ENCODE data around the gene LYPD5. TPM values are rescaled to one million over a fixed set of nuclear protein-coding genes. Genes with fewer than 3 reads are reported as not detected.

The LYPD5 gene
- polyA plus RNA-seq, 1 donor from 2014 or later = not detected

- TF ChIP-seq TAF1 (IDR thresholded peaks at IDR 0.05; ENCODE audit: low read depth) = no peak
- TF ChIP-seq EZH2 (IDR thresholded peaks at IDR 0.05; ENCODE audit: borderline replicate concordance, insufficient read depth, low read length, poor library complexity, severe bottlenecking) = no peak
- TF ChIP-seq MXI1 (conservative IDR thresholded peaks at IDR 0.05; ENCODE audit: poor library complexity, severe bottlenecking) = no peak
- TF ChIP-seq, protein P1, sequence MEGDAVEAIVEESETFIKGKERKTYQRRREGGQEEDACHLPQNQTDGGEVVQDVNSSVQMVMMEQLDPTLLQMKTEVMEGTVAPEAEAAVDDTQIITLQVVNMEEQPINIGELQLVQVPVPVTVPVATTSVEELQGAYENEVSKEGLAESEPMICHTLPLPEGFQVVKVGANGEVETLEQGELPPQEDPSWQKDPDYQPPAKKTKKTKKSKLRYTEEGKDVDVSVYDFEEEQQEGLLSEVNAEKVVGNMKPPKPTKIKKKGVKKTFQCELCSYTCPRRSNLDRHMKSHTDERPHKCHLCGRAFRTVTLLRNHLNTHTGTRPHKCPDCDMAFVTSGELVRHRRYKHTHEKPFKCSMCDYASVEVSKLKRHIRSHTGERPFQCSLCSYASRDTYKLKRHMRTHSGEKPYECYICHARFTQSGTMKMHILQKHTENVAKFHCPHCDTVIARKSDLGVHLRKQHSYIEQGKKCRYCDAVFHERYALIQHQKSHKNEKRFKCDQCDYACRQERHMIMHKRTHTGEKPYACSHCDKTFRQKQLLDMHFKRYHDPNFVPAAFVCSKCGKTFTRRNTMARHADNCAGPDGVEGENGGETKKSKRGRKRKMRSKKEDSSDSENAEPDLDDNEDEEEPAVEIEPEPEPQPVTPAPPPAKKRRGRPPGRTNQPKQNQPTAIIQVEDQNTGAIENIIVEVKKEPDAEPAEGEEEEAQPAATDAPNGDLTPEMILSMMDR (IDR thresholded peaks at IDR 0.05; ENCODE audit: poor library complexity, severe bottlenecking) = no peak
- TF ChIP-seq RAD21 (conservative IDR thresholded peaks at IDR 0.05) = no peak
- TF ChIP-seq SMC3 (conservative IDR thresholded peaks at IDR 0.05; ENCODE audit: poor library complexity) = no peak
- TF ChIP-seq, protein P2, sequence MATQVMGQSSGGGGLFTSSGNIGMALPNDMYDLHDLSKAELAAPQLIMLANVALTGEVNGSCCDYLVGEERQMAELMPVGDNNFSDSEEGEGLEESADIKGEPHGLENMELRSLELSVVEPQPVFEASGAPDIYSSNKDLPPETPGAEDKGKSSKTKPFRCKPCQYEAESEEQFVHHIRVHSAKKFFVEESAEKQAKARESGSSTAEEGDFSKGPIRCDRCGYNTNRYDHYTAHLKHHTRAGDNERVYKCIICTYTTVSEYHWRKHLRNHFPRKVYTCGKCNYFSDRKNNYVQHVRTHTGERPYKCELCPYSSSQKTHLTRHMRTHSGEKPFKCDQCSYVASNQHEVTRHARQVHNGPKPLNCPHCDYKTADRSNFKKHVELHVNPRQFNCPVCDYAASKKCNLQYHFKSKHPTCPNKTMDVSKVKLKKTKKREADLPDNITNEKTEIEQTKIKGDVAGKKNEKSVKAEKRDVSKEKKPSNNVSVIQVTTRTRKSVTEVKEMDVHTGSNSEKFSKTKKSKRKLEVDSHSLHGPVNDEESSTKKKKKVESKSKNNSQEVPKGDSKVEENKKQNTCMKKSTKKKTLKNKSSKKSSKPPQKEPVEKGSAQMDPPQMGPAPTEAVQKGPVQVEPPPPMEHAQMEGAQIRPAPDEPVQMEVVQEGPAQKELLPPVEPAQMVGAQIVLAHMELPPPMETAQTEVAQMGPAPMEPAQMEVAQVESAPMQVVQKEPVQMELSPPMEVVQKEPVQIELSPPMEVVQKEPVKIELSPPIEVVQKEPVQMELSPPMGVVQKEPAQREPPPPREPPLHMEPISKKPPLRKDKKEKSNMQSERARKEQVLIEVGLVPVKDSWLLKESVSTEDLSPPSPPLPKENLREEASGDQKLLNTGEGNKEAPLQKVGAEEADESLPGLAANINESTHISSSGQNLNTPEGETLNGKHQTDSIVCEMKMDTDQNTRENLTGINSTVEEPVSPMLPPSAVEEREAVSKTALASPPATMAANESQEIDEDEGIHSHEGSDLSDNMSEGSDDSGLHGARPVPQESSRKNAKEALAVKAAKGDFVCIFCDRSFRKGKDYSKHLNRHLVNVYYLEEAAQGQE (IDR thresholded peaks at IDR 0.05; ENCODE audit: borderline replicate concordance) = no peak
- no peak for TF ChIP-seq POLR2AphosphoS5 (IDR thresholded peaks at IDR 0.05)
- TF ChIP-seq EP300 (conservative IDR thresholded peaks at IDR 0.05; ENCODE audit: poor library complexity, severe bottlenecking) = no peak
- Histone ChIP-seq H3K9ac (ENCODE audit: low read length) (no peak overlapping the region), H3K9me2 (ENCODE audit: insufficient read depth, low read length) (no peaks in the 10 kb centered on the region), H3K4me2 (ENCODE audit: low read length) (no peak overlapping the region), H3K9me3 (ENCODE audit: low read length) (no peaks in the 10 kb centered on the region), H3K27ac (ENCODE audit: low read length) (no peak overlapping the region), H3K4me3 (ENCODE audit: low read length) (no peak overlapping the region), H3K79me2 (replicated peaks; ENCODE audit: insufficient read depth, low read length) (peaks cover 11% of the 10 kb centered on the region), H3F3A (ENCODE audit: insufficient read depth, low read length, poor library complexity, severe bottlenecking) (no peaks in the 10 kb centered on the region), H2AFZ (ENCODE audit: low read depth, low read length) (no peak overlapping the region), H4K20me1 (ENCODE audit: insufficient read depth) (no peaks in the 10 kb centered on the region), H3K36me3 (ENCODE audit: insufficient read depth, low read length) (no peaks in the 10 kb centered on the region), H3K27me3 (ENCODE audit: insufficient read depth, low read depth, low read length) (no peaks in the 10 kb centered on the region)
These were observed 54.0 kb downstream of the LYPD5 start for GRCh38 chr19:43748205-43748594.

GRCh38 chr19:43747557-43748204, 54.6 kb downstream of the LYPD5 start:
- peaks cover 6% of the 10 kb centered on the region for H3K79me2 ChIP-seq (replicated peaks; ENCODE audit: insufficient read depth, low read length)
- H3K9ac ChIP-seq (ENCODE audit: low read length) = no peak overlapping the region
- no peaks in the 10 kb centered on the region for H3K36me3 ChIP-seq (ENCODE audit: insufficient read depth, low read length)
- no peaks in the 10 kb centered on the region for H3K27me3 ChIP-seq (ENCODE audit: insufficient read depth, low read depth, low read length)
- H3K4me2 ChIP-seq (ENCODE audit: low read length) = no peak overlapping the region
- H3K4me3 ChIP-seq (ENCODE audit: low read length) = no peak overlapping the region
- no peaks in the 10 kb centered on the region for H3K9me3 ChIP-seq (ENCODE audit: low read length)
- no peak for TF ChIP-seq EZH2 (IDR thresholded peaks at IDR 0.05; ENCODE audit: borderline replicate concordance, insufficient read depth, low read length, poor library complexity, severe bottlenecking)
- no peak for TF ChIP-seq EP300 (conservative IDR thresholded peaks at IDR 0.05; ENCODE audit: poor library complexity, severe bottlenecking)
- TF ChIP-seq SMC3 (conservative IDR thresholded peaks at IDR 0.05; ENCODE audit: poor library complexity) = no peak
- TF ChIP-seq TAF1 (IDR thresholded peaks at IDR 0.05; ENCODE audit: low read depth) = no peak
- TF ChIP-seq, protein P2 (IDR thresholded peaks at IDR 0.05; ENCODE audit: borderline replicate concordance) = no peak
- TF ChIP-seq MXI1 (conservative IDR thresholded peaks at IDR 0.05; ENCODE audit: poor library complexity, severe bottlenecking) = no peak
- no peak for TF ChIP-seq RAD21 (conservative IDR thresholded peaks at IDR 0.05)
- TF ChIP-seq, protein P1 (IDR thresholded peaks at IDR 0.05; ENCODE audit: poor library complexity, severe bottlenecking) = no peak
- no peak for TF ChIP-seq POLR2AphosphoS5 (IDR thresholded peaks at IDR 0.05)
- no peak overlapping the region for H2AFZ ChIP-seq (ENCODE audit: low read depth, low read length)
- H4K20me1 ChIP-seq (ENCODE audit: insufficient read depth) = no peaks in the 10 kb centered on the region
- no peak overlapping the region for H3K27ac ChIP-seq (ENCODE audit: low read length)
- H3F3A ChIP-seq (ENCODE audit: insufficient read depth, low read length, poor library complexity, severe bottlenecking) = no peaks in the 10 kb centered on the region
- H3K9me2 ChIP-seq (ENCODE audit: insufficient read depth, low read length) = no peaks in the 10 kb centered on the region

Data from neural cell (in vitro differentiated cells).